Activated gamma-delta T cell treated with Interleukin-2 at 50 U/mL for 16 hours (primary cell): ENCODE results near the gene OR4C16.

Source experiments
- DNase-seq: peaks from one replicate; pipeline ENCODE4 v3.0.0-alpha.2; 2020

OR4C16 gene

GRCh38 chr11:55571828-55572227 lies at the start of gene OR4C16:
OR4C16 (plus strand) TSS chr11:55572128; CDS start chr11:55572128, 0 bp downstream.
- DNase-seq: no peak

GRCh38 chr11:55554169-55554568 lies 17.8 kb upstream of the OR4C16 start, which contains the start of gene OR4C15:
OR4C15 (plus strand) TSS chr11:55554469; CDS start chr11:55554469, 0 bp downstream.
- no peak for DNase-seq

GRCh38 chr11:55572548-55572947 lies 620 bp downstream of the OR4C16 start:
- no peak for DNase-seq

- DNase-seq: no peak
Observed at GRCh38 chr11:55607545-55607944, 35.6 kb downstream of the OR4C16 start, which contains the start of gene OR4C11. OR4C11 (minus strand) TSS chr11:55607645; CDS start chr11:55604373, 3,272 bp downstream.
